ENCODE data around the gene COMT. TPM values are rescaled to one million over a fixed set of nuclear protein-coding genes. Genes with fewer than 3 reads are reported as not detected.

The COMT gene
- total and polyA plus RNA-seq, 2 of the 4 experiments (the other 2 are of a cell fraction): 202 to 347 TPM

DNA sequence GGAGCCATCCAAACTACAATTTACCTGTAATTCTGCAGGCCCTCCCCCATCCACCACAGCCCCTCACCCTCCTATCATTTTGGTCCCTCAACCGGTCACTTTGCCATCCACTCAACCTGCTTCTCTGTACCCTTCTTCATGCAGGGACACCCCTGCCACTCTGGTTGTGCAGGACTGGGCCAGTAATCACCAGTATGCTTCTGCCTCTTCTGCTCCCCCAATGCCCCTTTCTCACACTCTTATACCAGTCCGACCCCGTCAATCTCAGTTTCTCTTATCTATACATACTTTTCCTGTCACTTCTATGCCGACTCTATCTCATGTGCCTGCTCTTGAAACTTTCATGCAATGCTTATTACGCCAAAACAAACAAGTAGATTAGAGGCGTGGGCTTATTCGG lies 5.1 kb upstream of the COMT start:
- H2AK5ac ChIP-seq (ENCODE audit: low read depth, low read length): no peak overlapping the region
- intact Hi-C loops (cut with micrococcal nuclease) (no loop called here), dilution Hi-C loops (cut with HindIII; ENCODE audit: low sequenced_read_pairs, unreplicated experiment) (no loop called here), in situ Hi-C loops (cut with MboI; ENCODE audit: low sequenced_read_pairs) (no loop called here)
- H3K18ac ChIP-seq (ENCODE audit: low read depth, low read length): no peak overlapping the region
- no peak overlapping the region for H2BK20ac ChIP-seq (ENCODE audit: low read depth, low read length)
- no peak overlapping the region for H2AFZ ChIP-seq (replicated peaks; ENCODE audit: low read length, poor library complexity)
- DNase-seq: no peak
- 96% methylated on average over 6 of the region's 7 CpGs; no CpG with 5 or more reads in 1 of the 2 experiments for WGBS, 2 experiments (ENCODE audit: extremely low coverage in 2 of 2, insufficient read length in 1 of 2)
- no peak for TF ChIP-seq ELK1 (IDR thresholded peaks at IDR 0.05; ENCODE audit: borderline replicate concordance, low read depth, low read length)
- TF ChIP-seq, protein P1, sequence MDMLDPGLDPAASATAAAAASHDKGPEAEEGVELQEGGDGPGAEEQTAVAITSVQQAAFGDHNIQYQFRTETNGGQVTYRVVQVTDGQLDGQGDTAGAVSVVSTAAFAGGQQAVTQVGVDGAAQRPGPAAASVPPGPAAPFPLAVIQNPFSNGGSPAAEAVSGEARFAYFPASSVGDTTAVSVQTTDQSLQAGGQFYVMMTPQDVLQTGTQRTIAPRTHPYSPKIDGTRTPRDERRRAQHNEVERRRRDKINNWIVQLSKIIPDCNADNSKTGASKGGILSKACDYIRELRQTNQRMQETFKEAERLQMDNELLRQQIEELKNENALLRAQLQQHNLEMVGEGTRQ (IDR thresholded peaks at IDR 0.05; ENCODE audit: low read depth, low read length): no peak
- TF ChIP-seq CEBPB (IDR thresholded peaks at IDR 0.05; ENCODE audit: low read depth, low read length): no peak
- TF ChIP-seq RAD21 (IDR thresholded peaks at IDR 0.05; ENCODE audit: low read length): no peak
- TF ChIP-seq MAFK (IDR thresholded peaks at IDR 0.05; ENCODE audit: low read depth, low read length): no peak
- TF ChIP-seq POLR2A (IDR thresholded peaks at IDR 0.05; ENCODE audit: low read depth, low read length): no peak
- no peak for TF ChIP-seq RCOR1 (IDR thresholded peaks at IDR 0.05; ENCODE audit: insufficient replicate concordance, low read length)
- no peak for TF ChIP-seq MAZ (IDR thresholded peaks at IDR 0.05; ENCODE audit: borderline replicate concordance, low read depth, low read length)
- no peak for TF ChIP-seq BHLHE40 (IDR thresholded peaks at IDR 0.05; ENCODE audit: low read depth, low read length)
- TF ChIP-seq CTCF (conservative IDR thresholded peaks at IDR 0.05; ENCODE audit: low read depth, low read length): no peak
- no peak for TF ChIP-seq CHD1 (IDR thresholded peaks at IDR 0.05; ENCODE audit: low read depth, low read length)
- no peak for TF ChIP-seq MXI1 (IDR thresholded peaks at IDR 0.05; ENCODE audit: borderline replicate concordance, low read depth, low read length)
- TF ChIP-seq SMC3 (IDR thresholded peaks at IDR 0.05; ENCODE audit: low read depth, low read length): no peak
- no peak for TF ChIP-seq RFX5 (IDR thresholded peaks at IDR 0.05; ENCODE audit: low read depth, low read length)
- TF ChIP-seq NFE2L2 (IDR thresholded peaks at IDR 0.05; ENCODE audit: low read depth, low read length): no peak
- TF ChIP-seq FOS (IDR thresholded peaks at IDR 0.05; ENCODE audit: low read depth, low read length): no peak
- no peak overlapping the region for H3K14ac ChIP-seq (replicated peaks; ENCODE audit: low read depth, low read length)
- ATAC-seq (ENCODE audit: low read depth): no peak
- H3K9ac ChIP-seq (ENCODE audit: low read depth, low read length): no peak overlapping the region
- peaks cover 12% of the 10 kb centered on the region for H3K9me1 ChIP-seq (ENCODE audit: insufficient read depth, low read length)
- BruUV-seq (replicated peaks): no TSS peak
- no peak overlapping the region for H2BK5ac ChIP-seq (ENCODE audit: low read depth, low read length, poor library complexity, severe bottlenecking)
- H3K79me1 ChIP-seq (ENCODE audit: low read depth in 1 of 2, low read length in 2 of 2): peaks cover 31 to 50% of the 10 kb centered on the region in 2 experiments
- no peak overlapping the region for H3K4me2 ChIP-seq (ENCODE audit: low read depth, low read length)
- no peak overlapping the region for H3K27ac ChIP-seq (ENCODE audit: insufficient read depth, low read length)
- peaks cover 3% of the 10 kb centered on the region for H3K36me3 ChIP-seq (ENCODE audit: control insufficient read depth, insufficient read depth, low read length)
- H3K4ac ChIP-seq (ENCODE audit: low read depth, low read length): no peak overlapping the region
- H2BK120ac ChIP-seq (ENCODE audit: low read depth, low read length): no peak overlapping the region
- H2AK9ac ChIP-seq (replicated peaks; ENCODE audit: low read depth, low read length, poor library complexity): no peak overlapping the region
- CTCF ChIA-PET: no interaction called here
- H3K9me3 ChIP-seq (ENCODE audit: control insufficient read depth, insufficient read depth, low read length): peaks cover 9% of the 10 kb centered on the region
- no peaks in the 10 kb centered on the region; the same call in 1 of the 2 replicates for H4K20me1 ChIP-seq (ENCODE audit: insufficient read depth, low read length)
- no peak overlapping the region for H3K23ac ChIP-seq (ENCODE audit: low read depth, low read length)
- H2BK15ac ChIP-seq (ENCODE audit: low read depth, low read length): no peak overlapping the region
- no peak overlapping the region for H4K8ac ChIP-seq (ENCODE audit: low read depth in 2 of 2, low read length in 2 of 2)
- no peak overlapping the region for H4K5ac ChIP-seq (ENCODE audit: low read depth, low read length)
- H3K4me1 ChIP-seq (ENCODE audit: control insufficient read depth, insufficient read depth, low read length): peaks cover 11% of the 10 kb centered on the region
- no peak overlapping the region for H4K91ac ChIP-seq (ENCODE audit: insufficient read depth, low read depth, low read length)
- no peak overlapping the region for H3K56ac ChIP-seq (ENCODE audit: extremely low read depth, insufficient read depth, low read length)
- POLR2A ChIA-PET (ENCODE audit: unreplicated experiment): no interaction called here
- H3K27me3 ChIP-seq (ENCODE audit: control insufficient read depth, insufficient read depth, low read length): no peaks in the 10 kb centered on the region
- H3K4me3 ChIP-seq (ENCODE audit: insufficient read depth, low read depth, low read length): no peak overlapping the region
